Nasal cavity respiratory epithelium epithelial cell of viscerocranial mucosa (primary cell): ENCODE measurements around the gene DDX59. TPM values are rescaled to one million over a fixed set of nuclear protein-coding genes. Genes with fewer than 3 reads are reported as not detected.

ENCODE experiments used
- total RNA-seq: library from RNA; depleted of rRNA; stranded (reverse); fragments of >200 nt; gene quantifications from 2 replicates; pipeline ENCODE4 v1.2.3, GENCODE V29; 2014

DDX59 gene
- total RNA-seq: 13.1 and 18.8 TPM in 2 replicates

DNA sequence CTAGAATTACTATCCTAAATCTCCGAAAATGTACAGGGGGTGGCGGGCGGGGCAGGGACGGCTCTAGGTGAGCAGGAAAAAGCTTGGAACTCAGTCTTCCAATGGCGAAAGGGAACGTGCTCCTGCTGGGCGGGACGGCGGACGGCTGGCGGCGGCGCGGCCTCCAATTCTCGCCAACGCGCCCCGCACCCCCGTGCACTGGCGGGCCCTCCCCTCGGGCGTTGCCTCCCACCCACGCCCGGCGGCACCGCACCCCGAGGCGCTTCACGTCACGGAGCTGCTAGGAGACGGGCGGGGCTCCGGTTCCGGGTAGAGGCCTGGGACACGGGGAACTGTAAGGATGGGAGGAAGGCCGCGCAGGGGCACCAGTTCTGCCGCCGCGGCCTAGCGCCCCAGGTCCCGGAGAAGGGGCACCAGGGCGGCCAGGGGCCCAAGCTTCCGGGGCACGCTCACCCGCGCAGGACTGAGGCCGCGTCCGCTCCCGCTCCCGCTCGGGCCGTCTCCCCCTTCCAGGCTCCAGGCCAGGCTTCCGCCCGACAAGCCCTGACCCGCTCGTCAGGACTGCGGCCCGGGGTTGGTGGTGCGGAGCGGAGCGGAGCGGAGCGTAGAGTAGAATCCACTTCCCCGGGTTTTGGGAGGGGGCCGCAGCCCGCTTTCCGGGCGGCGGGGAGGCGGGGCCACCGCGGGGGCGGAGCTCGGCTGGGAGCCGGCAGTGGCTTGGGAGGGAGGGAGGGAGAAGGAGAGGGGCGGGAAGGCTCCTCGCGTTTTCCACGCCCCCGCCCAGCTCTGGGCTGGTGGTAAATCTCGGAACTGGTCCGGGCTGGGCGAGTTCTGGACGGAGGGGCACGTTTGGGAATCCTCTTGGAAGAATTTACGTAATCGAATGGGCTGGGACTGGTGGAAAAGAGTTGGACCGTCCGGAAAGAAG is at the start of gene DDX59:
Gene DDX59 (minus strand): TSS at position 594 of the 928 bp plus-strand sequence. CDS start 3,167 bp downstream, outside the sequence.

GRCh38 chr1:200620273-200621131 is 49.2 kb downstream of the DDX59 start, which contains the start of gene KIF14:
Gene KIF14 (minus strand): TSS chr1:200620751. CDS start chr1:200618723, 2,028 bp downstream.

Other genes with a start within 250 kb of the DDX59 start
- 0.43 and 1.0 TPM in 2 replicates for gene KIF14, start 49.2 kb downstream of the DDX59 start, total RNA-seq
- gene CAMSAP2, start 69.0 kb upstream of the DDX59 start, total RNA-seq: 115 and 129 TPM in 2 replicates
- not detected in 2 replicates for gene GPR25, start 203.1 kb upstream of the DDX59 start, total RNA-seq
- gene INAVA, start 225.0 kb upstream of the DDX59 start, total RNA-seq: 34.2 and 77.3 TPM in 2 replicates